Effector CD8-positive, alpha-beta T cell (primary cell): ENCODE data around the gene RARRES1.

Source experiments
- DNase-seq: peaks from one replicate; lab custom pipeline; 2025; lab: John Stamatoyannopoulos, UW

Gene RARRES1

DNA sequence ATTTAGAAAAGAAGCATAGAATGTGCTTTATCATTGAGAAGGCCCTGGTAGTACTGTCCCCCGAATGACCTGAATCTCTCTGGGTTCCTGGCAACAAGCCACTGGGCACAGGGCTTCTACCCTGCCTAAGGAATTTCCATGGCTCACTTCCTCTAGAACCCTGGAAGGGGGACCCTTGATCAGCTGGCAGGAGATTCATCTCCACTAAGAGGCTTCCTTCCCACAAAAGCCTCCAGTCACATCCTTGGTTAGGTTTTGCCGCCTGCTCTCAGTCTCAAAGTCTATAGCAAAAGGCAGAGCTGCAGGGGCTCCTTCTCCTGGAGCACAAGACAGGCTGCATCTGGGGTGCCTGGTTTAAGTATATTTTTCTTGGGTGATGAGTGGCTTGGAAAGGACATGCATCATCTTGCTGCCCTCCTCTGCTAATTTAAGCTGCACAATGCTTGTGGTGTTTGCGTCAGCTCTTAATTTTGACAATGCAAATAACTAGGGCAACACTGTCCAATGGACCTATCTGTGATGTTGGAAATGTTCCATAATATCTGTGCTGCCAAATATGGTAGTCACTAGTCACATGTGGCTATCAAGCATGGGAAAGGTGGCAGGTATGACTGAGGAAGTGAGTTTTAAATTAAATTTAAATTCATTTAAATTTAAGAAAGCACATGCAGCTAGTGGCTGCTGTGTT is 33.4 kb upstream of the RARRES1 start:
- no peak for DNase-seq

DNA sequence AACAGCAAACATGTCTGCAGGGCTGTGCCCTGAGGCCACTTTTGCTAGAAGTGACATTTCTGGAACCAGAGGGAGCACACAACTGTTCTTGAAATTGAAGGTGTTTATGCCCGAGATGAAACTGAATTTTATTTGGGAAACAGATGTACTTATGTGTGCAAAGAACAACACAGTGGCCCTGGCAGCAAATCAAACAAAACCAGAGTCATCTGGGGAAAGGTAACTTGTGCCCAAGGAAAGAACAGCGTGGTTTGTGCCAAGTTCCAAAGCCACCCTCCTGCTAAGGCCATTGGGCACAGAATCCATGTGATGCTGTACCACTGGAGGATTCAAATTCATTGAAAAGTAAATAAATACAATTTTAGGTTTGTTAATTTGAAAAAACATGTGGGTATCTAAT is 31.2 kb upstream of the RARRES1 start:
- DNase-seq: no peak

DNA sequence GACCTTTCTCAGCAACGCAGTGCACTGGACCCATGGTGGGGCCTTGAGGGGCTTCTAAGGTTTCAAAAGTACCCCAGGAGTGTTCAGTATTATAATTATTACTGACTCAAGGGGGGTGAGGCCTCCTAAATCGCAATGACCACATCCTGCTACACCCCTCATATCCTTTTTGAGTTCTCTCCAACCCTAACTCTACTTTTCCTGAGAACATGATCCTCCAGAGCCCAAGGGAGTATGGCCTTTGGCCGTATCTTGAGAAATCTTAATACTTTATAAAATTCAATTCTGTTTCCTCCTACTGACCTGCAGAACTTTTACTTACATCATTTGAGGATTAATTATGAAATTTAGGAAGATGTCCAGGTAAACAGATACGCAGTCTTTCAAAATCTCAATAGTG is 30.4 kb upstream of the RARRES1 start:
- DNase-seq: no peak

DNA sequence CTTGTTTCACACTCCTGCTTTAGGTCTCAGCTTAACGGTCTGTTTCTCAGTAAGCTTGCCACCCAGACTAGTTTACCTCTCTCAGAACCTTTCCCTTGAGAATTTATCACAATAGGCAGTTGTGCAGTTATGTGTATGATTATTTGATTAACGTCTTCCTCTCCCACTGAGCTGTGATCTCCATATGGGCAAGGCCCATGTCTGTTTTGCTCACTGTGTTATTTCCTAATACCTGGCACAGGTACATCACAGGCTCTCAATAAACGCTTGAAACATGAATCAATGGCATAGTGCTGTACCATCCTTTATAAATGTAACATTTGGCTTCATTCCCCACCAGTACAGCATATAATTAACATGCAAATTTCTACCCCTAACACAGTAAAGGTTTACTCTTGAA is 29.1 kb upstream of the RARRES1 start:
- DNase-seq: no peak

DNA sequence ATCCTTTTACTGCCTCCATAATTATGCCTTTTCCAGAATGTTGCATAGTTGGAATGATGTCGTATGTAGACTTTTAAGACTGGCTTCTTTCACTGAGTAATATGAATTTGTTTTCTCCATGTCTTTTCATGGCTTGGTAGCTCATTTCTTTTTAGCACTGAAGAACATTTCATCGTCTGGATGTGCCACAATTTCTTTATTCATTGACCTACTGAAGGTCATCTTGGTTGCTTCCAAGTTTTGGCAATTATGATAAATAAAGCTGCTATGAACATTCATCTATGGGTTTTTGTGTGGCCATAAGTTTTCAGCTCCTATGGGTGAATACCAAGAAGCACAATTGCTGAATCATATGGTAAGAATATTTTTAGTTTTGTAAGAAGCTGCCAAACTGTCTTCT is 23.2 kb upstream of the RARRES1 start:
- no peak for DNase-seq

DNA sequence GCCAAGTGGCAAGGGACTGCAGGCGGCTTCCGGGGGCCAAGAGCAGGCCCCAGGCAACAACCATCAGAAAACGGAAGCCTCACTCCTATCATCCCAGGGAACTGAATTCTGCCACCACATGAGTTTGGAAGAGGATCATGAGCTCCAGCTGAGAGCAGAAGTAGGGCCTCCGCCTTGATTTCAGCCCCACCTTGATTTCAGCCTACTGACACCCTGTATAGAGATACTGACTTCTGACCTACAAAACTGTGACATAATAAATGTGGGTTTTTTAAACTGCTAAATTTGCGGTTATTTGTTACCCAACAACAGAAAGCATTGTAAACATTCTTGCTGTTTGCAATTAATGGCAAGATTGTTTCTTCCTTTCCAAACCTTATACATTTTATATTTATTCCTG is 21.6 kb upstream of the RARRES1 start:
- DNase-seq: no peak

DNA sequence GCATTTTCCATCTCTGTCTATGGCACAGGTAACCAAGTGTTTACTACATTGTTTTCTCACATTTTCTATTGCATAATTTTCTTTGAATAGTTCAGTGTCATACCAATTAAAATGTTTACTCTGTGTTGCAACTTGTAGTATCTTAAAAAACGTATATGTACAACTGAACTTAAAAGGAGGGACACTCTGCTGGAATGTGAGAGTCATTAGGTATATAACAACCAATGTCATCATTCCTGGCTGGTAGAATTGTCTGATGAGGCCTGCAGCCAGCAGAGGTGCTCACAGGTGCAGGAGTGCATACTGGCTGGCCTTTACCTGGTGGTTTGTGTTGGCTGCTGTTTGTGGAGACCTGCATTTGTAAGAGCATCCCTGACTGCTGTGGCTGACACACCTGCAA is 19.1 kb upstream of the RARRES1 start:
- no peak for DNase-seq

DNA sequence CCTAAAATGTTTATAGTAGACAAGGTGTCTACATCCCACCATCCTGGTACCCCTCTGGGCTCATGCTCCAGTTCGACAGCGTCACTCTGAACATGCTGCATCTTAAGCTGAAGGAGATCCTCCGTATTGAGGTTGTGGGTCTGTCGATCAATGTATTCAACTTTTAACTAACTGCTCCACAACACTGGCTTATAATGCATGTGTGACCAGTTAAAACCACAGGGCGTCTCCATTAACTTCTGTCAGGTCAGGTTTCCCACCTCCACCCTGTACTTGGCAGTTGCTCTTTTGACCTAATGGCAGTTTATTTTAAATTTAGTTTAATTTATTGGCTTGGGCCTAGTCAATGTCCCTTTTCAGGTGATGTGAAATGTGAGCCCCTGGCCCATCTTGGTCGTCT is 17.8 kb upstream of the RARRES1 start:
- DNase-seq: no peak

DNA sequence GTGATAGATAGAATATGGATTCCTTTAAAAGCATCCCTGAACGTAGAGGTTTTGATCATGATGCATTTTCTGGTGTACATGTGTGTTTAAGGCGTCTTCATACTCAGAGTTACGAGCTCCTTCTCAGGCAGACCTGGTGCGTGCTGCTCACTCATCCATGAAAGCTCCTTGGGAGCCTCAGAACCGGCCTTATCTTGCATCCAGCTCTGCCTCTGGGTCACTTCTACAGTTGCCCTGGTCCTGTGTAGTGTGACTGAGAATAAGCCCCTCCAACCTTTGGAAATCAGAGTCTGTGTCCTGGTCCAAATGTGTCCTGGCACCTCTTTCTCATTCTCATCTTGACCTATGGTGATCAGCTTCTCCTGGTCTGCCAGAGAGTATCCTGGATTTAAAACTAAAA is 17.3 kb upstream of the RARRES1 start:
- DNase-seq: no peak

DNA sequence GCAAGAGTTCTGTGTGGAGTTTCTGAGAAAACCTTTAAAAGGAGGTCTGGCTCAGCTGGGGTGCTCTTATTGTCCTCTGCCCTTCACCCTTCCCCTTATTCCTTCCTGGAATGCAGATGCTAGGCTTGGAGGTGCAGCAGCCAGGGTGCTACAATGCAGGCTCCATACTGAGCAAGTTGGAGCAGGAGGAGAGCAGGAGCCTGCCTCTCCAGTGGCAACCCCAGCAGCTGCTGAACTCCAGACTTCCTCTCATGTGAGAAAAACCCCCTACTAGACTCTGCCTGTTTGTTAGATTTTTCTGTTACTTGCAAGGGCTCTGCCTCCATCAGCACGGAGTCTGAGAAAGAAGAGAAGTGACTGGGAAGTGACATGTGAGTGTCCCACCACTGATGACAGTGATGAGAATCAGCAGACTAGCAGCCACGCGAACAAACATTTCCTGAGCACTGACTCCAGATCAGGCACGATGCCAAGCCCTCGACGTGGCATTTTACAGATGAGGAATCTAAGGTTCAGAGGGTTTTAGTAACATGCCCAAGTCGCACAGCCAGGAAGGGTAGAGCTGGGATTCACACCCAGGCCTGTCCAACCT is 16.1 kb upstream of the RARRES1 start:
- DNase-seq: no peak

DNA sequence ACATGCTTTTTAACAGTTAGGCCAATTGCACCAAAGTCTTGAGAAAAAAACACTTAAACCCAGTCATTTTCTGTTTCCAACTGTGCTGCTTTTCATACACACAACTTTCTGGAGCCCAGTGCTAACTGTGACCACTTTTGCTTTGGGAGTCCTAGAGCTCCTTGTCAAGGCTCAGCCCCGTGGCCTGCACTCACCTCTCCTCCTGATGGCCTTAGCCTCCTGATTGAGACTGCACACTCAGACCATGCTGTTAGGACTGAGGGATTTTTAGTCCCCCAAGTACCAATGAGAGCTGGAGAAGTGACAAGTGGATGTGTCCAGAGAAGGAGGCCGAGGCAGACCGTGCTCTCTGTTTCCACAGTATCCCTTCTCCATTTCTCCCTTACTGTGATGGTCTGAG is 15.2 kb upstream of the RARRES1 start:
- no peak for DNase-seq

DNA sequence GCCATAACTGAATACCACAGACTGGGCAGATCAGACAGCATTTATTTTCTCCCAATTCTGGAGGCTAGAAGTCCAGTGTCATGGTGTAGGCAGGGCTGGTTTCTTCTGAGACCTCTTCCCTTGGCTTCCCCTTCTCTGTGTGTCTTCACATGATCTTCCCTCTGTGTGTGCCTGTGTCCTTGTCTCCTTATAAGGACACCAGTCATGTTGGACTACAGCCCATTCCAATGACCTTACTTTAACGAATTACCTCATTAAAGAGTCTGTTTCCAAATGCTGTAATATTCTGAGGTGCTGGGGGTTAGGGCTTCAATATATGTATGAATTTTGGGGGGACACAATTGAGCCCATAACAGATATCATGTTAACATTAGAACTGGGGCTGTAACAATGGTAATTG is 13.3 kb upstream of the RARRES1 start:
- no peak for DNase-seq

DNA sequence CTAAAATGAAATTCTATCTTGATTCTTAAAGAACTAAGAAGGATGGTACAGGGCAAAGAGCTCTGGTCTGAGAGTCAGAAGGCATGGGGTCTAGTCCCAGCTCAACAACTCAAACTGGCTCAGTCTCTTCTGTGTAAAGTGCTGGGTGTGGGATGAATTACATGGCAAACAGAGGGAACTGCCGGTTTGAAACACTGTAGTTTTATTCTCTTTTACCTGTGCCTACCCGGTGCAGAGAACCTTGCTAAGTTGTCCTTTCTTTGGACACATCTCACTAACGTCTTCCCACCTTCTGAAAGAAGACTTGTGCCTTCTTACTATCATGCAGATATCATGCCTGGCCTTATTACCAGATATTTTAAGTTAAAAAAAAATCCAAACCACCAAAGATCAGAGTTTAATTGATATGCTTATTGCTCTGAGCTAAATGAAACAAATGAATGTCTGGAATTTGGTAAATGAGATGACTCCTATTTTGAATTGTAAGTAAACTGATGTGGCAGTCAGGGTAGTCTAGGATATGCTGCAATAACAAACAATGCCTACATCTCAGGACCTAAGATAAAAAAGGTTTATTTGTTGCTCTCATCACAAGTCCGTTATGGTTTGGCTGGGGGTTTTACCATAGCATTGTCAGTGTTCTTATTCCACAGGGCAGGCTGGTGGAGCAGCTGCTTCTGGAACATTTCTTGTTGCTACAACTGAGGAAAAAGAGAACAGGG is 12.5 kb upstream of the RARRES1 start:
- DNase-seq: no peak

DNA sequence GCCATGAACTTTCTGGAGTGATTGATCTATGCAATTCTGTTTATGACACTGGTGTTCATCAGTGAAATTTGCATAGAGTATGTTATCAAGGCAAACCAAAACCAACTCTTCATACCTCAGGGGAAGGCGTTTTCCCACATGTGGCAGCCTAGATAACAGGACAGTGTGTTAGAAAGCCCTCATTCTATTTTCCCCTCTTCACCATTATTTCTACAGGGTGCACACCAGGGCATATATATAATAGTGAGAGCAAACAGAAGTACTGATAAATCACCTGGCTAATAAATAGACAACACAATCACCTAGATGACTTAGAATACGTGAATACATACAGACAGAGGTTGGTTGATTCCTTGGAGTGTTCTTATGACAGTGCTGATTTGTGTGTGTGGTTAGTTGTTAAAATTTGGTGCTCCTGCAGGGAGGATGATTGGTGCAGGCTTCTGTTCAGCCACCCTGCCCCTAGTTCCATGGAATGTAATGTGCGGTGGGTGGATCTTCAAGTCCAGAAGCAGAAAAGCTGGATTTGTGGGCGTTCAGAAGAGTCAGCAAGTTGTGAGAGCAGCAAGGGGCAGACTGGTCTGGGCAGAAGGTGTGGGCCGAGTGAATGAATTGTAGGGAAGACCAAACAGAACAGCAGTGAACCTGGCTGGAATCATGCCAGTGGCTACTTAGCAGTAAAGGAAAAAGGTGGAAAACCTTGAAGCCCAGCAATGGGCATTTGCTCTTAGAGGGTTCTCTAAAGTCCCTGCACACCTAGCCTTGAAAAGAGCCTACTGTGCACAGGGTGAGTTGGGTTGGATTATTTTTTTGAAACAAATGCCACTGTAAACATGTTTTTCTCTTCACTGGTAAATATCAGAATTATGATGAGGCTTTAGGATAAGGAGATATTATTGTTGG is 11.7 kb upstream of the RARRES1 start:
- DNase-seq: no peak

DNA sequence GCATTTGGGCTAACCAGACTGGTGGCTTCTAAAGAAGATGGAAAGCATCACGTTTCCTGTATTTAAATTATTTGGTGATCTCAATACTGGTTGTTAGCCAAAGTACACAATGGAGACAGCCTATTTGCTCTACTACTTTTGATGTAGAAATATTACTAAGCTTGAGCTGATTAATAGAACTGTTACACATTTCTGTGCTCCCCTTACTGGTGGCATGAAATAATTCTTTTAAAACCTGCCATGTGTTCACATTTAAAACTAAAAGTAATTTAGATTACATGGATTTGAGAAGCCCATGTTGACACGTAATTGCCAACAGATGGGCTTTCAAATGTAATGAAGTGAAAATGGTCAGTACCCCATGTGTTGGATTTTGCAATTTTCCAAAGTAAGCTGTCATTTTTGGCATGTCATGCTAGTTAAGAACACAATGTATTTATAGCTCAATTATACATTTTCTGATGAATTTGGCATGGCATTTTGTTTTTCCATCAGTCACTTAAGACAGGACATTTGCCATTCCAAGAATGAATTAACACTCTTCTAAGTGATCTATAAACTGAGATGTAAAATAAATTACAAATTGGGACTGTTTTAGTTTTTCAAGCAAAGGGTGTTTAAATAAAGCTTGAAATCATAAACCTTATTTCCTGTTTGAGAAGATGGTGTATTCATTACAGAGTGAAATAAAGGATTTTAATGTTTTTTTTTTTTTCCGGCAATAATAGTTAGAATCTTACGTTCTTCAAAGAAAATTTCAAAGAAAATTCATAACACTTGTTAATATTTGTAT is 10.8 kb upstream of the RARRES1 start:
- no peak for DNase-seq

DNA sequence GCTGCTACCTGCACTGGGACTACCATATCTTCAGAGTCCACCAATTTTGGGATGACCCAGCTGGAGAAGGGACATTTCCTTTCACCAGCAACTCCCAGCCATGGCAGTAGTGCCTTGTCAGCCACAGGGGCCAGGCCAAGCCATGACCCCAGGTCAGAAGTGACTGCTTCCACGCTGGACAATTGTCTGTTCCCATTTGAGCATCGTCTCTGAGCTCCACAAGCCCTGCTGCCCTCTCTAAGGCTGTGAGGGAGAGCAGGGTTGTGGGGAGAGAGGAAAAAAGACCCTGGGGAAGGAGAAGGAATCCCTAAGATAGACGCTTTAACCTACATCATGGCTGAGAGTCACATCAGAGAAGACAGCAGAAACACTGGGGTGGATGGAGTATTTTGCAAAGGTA is 7.4 kb upstream of the RARRES1 start:
- DNase-seq: no peak

DNA sequence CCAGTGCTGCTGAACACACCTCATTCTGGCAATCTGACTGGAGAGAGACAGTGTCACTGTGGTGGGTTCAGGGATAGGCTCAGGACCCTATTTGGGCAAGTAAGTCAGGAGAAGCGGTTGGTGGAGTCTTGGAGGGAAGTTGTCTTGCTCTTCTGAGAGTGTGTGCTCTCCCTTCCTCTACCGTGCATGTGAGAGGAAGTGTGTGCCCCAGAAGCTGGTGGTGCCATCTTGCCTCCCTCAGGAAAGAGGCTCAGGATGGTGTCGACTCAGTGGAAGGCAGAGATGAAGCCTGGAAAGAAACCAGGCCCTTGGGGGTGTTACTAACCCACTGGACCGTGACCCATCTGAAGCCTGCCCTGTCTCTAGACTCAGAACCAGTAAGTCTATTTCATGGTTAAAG is 6.8 kb upstream of the RARRES1 start:
- DNase-seq: no peak

DNA sequence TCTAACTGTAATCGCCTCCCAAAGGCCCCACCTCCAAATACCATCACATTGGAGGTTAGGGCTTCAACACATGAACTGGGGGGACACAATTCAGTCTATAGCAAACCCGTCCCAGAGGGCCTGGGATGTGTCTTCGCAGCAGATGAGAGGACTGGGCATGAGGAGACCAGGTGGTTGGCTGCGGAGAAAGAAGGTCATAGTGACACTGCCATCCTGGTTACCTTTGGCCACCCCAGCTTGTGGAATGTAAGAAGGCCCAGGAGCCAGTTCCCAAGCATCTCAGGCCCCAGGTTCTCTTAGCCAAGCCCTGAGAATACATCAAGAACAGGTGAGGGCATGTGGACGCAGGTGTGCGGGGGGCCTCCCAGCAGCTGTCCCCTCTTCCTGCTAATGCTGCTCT is 6.4 kb upstream of the RARRES1 start:
- DNase-seq: no peak

DNA sequence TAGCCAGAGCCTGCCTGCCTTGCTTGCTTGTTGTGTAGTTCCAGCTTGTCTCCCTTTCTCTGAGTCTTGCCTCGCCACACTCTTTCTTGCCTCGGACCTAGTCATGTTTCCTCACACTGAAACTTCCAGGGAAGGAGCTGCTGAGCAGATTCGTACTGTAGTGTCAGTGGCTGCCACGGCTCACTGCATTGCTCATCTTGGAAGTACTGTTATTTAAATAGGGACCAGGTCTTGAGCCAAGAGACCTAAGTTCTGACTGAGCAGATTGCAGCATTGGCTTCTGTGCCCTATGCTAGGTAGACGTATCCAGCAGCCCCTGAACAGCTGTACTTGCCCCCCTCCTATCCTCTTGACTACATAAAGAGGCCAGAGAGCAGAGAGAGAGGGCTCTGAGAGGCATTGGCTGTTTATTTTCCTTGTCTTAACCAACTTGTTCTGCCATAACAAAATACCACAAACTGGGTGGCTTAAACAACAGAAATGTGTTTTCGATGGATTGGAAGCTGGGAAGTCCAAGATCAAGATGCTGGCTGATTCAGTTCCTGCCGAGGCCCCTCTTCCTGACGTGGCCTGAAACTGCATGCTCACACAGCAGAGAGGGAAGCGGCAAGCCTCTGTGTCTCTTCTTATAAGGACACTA is 5.8 kb upstream of the RARRES1 start:
- DNase-seq: no peak

DNA sequence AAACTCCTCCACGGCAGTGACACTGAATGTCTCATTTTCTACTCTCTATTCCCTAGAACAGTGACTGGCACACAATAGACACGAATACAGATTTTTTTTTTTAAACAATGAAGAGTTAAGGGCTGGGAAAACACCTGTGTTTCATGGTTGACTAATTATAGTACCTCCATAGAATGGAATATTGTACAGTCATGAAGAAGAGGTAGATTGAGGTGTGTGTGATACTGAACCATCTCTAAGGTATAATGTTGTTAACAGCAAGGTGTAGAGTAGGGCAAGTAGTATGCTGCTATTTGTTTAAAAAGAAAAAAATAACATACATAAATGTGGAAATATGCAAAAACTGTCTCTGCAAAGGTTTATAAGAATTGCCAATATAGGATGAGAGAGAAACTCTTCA is 5.2 kb upstream of the RARRES1 start:
- DNase-seq: no peak
